Measurements from ENCODE around the gene NFIX. TPM values are rescaled to one million over a fixed set of nuclear protein-coding genes. Genes with fewer than 3 reads are reported as not detected.

The NFIX gene
- total RNA-seq, 2 experiments from 2014 or later: 0.40 to 1.4 TPM

GRCh38 chr19:13050274-13050673, 55.0 kb downstream of the NFIX start:
- H3K36me3 Mint-ChIP-seq (ENCODE audit: low read depth): no peaks in the 10 kb centered on the region
- H3K27me3 Mint-ChIP-seq (ENCODE audit: low read depth): peaks cover 16% of the 10 kb centered on the region
- DNase-seq: no peak
- ATAC-seq: no peak
- no peaks in the 10 kb centered on the region for H3K9me3 Mint-ChIP-seq (ENCODE audit: insufficient read depth)
- CTCF ChIA-PET: interaction anchor here (1.8 to 4.4 kb wide), 3 partner anchors 11 to 73 kb away, joined by 5 to 21 read pairs (median 11); no protein-coding TSS in a partner anchor
- POLR2A ChIA-PET: no interaction called here
- no peak overlapping the region for H3K27ac Mint-ChIP-seq
- peaks cover 7% of the 10 kb centered on the region for H3K4me1 Mint-ChIP-seq (ENCODE audit: low read depth)
- H3K4me3 Mint-ChIP-seq: no peak overlapping the region

- no peaks in the 10 kb centered on the region for H3K9me3 Mint-ChIP-seq (ENCODE audit: insufficient read depth)
- DNase-seq (no peak), ATAC-seq (peak; percentile 57)
- CTCF ChIA-PET: interaction anchor here (1.8 to 4.4 kb wide), 4 partner anchors 10 to 86 kb away, joined by 5 to 21 read pairs (median 9); no protein-coding TSS in a partner anchor
- H3K4me3 Mint-ChIP-seq: no peak overlapping the region
- H3K27ac Mint-ChIP-seq: no peak overlapping the region
- H3K4me1 Mint-ChIP-seq (ENCODE audit: low read depth): peaks cover 7% of the 10 kb centered on the region
- POLR2A ChIA-PET: no interaction called here
- H3K36me3 Mint-ChIP-seq (ENCODE audit: low read depth): no peaks in the 10 kb centered on the region
- peaks cover 13% of the 10 kb centered on the region for H3K27me3 Mint-ChIP-seq (ENCODE audit: low read depth)
Observed at GRCh38 chr19:13051557-13052165, 56.4 kb downstream of the NFIX start.

- H3K27ac Mint-ChIP-seq: no peak overlapping the region
- no peak for DNase-seq
- POLR2A ChIA-PET: no interaction called here
- no peak for ATAC-seq
- CTCF ChIA-PET: interaction anchor here (1.8 to 4.4 kb wide), 5 partner anchors 9 to 87 kb away, joined by 5 to 21 read pairs (median 7); no protein-coding TSS in a partner anchor
- H3K27me3 Mint-ChIP-seq (ENCODE audit: low read depth): peaks cover 13% of the 10 kb centered on the region
- peaks cover 7% of the 10 kb centered on the region for H3K4me1 Mint-ChIP-seq (ENCODE audit: low read depth)
- no peak overlapping the region for H3K4me3 Mint-ChIP-seq
- H3K9me3 Mint-ChIP-seq (ENCODE audit: insufficient read depth): no peaks in the 10 kb centered on the region
- no peaks in the 10 kb centered on the region for H3K36me3 Mint-ChIP-seq (ENCODE audit: low read depth)
Observed at GRCh38 chr19:13052447-13053175, 57.3 kb downstream of the NFIX start.

GRCh38 chr19:13053238-13053637, 58.0 kb downstream of the NFIX start:
- DNase-seq (no peak), ATAC-seq (no peak)
- H3K27me3 Mint-ChIP-seq (ENCODE audit: low read depth): peaks cover 13% of the 10 kb centered on the region
- POLR2A ChIA-PET: interaction anchor here (1.0 to 1.3 kb wide), 2 partner anchors 9 to 21 kb away, joined by 3 to 7 read pairs; no protein-coding TSS in a partner anchor
- CTCF ChIA-PET: interaction anchor here (2.2 to 2.5 kb wide), 2 partner anchors 23 to 88 kb away, joined by 6 to 10 read pairs; no protein-coding TSS in a partner anchor
- no peak overlapping the region for H3K4me3 Mint-ChIP-seq
- H3K36me3 Mint-ChIP-seq (ENCODE audit: low read depth): no peaks in the 10 kb centered on the region
- no peaks in the 10 kb centered on the region for H3K9me3 Mint-ChIP-seq (ENCODE audit: insufficient read depth)
- peaks cover 7% of the 10 kb centered on the region for H3K4me1 Mint-ChIP-seq (ENCODE audit: low read depth)
- H3K27ac Mint-ChIP-seq: no peak overlapping the region

GRCh38 chr19:13053761-13054625, 58.7 kb downstream of the NFIX start:
- ATAC-seq (no peak), DNase-seq (no peak)
- Mint-ChIP-seq H3K36me3 (ENCODE audit: low read depth) (no peaks in the 10 kb centered on the region), H3K9me3 (ENCODE audit: insufficient read depth) (no peaks in the 10 kb centered on the region), H3K27me3 (ENCODE audit: low read depth) (peaks cover 18% of the 10 kb centered on the region), H3K4me1 (ENCODE audit: low read depth) (peaks cover 7% of the 10 kb centered on the region), H3K27ac (no peak overlapping the region), H3K4me3 (no peak overlapping the region)
- CTCF ChIA-PET: interaction anchor here (0.7 to 3.1 kb wide), 4 partner anchors 20 to 89 kb away, joined by 3 to 11 read pairs (median 8); no protein-coding TSS in a partner anchor
- POLR2A ChIA-PET: interaction anchor here (1.0 to 1.3 kb wide), 2 partner anchors 10 to 20 kb away, joined by 3 to 7 read pairs; no protein-coding TSS in a partner anchor

GRCh38 chr19:13054626-13055212, 59.4 kb downstream of the NFIX start:
- H3K4me1 Mint-ChIP-seq (ENCODE audit: low read depth): peaks cover 7% of the 10 kb centered on the region
- CTCF ChIA-PET: interaction anchor here (2.5 to 3.1 kb wide), 2 partner anchors 21 to 89 kb away, joined by 10 to 11 read pairs; no protein-coding TSS in a partner anchor

GRCh38 chr19:13055213-13056051, 60.2 kb downstream of the NFIX start:
- Mint-ChIP-seq H3K36me3 (ENCODE audit: low read depth) (no peaks in the 10 kb centered on the region), H3K4me3 (no peak overlapping the region), H3K4me1 (ENCODE audit: low read depth) (peaks cover 7% of the 10 kb centered on the region), H3K27ac (no peak overlapping the region), H3K27me3 (ENCODE audit: low read depth) (peaks cover 18% of the 10 kb centered on the region), H3K9me3 (ENCODE audit: insufficient read depth) (no peaks in the 10 kb centered on the region)
- DNase-seq: no peak
- no peak for ATAC-seq
- ChIA-PET POLR2A (interaction anchor here (0.6 kb wide), 1 partner anchor 170 kb away, joined by 3 read pairs; no protein-coding TSS in a partner anchor), CTCF (interaction anchor here (2.5 to 3.1 kb wide), 2 partner anchors 22 to 90 kb away, joined by 10 to 11 read pairs; no protein-coding TSS in a partner anchor)

More at GRCh38 chr19:13054626-13055212, 59.4 kb downstream of the NFIX start:
- Mint-ChIP-seq H3K27me3 (ENCODE audit: low read depth) (peaks cover 18% of the 10 kb centered on the region), H3K9me3 (ENCODE audit: insufficient read depth) (no peaks in the 10 kb centered on the region), H3K27ac (no peak overlapping the region), H3K4me3 (no peak overlapping the region), H3K36me3 (ENCODE audit: low read depth) (no peaks in the 10 kb centered on the region)
- no peak for DNase-seq
- POLR2A ChIA-PET: interaction anchor here (0.6 to 1.3 kb wide), 3 partner anchors 10 to 169 kb away, joined by 3 to 7 read pairs (median 3); no protein-coding TSS in a partner anchor
- no peak for ATAC-seq

- H3K9me3 Mint-ChIP-seq (ENCODE audit: insufficient read depth): no peaks in the 10 kb centered on the region
- CTCF ChIA-PET: interaction anchor here (0.7 to 3.8 kb wide), 4 partner anchors 10 to 79 kb away, joined by 3 to 21 read pairs (median 7); no protein-coding TSS in a partner anchor
- H3K4me1 Mint-ChIP-seq (ENCODE audit: low read depth): peaks cover 12% of the 10 kb centered on the region
- POLR2A ChIA-PET: no interaction called here
- DNase-seq (no peak), ATAC-seq (no peak)
- H3K27me3 Mint-ChIP-seq (ENCODE audit: low read depth): peaks cover 20% of the 10 kb centered on the region
- H3K4me3 Mint-ChIP-seq: no peak overlapping the region
- H3K27ac Mint-ChIP-seq: no peak overlapping the region
- no peaks in the 10 kb centered on the region for H3K36me3 Mint-ChIP-seq (ENCODE audit: low read depth)
Observed at GRCh38 chr19:13056052-13056660, 60.9 kb downstream of the NFIX start.

GRCh38 chr19:13057147-13057572, 61.9 kb downstream of the NFIX start:
- H3K27me3 Mint-ChIP-seq (ENCODE audit: low read depth): peaks cover 19% of the 10 kb centered on the region
- ChIA-PET CTCF (interaction anchor here (1.2 to 3.8 kb wide), 3 partner anchors 13 to 80 kb away, joined by 3 to 21 read pairs (median 8); no protein-coding TSS in a partner anchor), POLR2A (no interaction called here)
- DNase-seq: no peak
- no peaks in the 10 kb centered on the region for H3K36me3 Mint-ChIP-seq (ENCODE audit: low read depth)
- peaks cover 9% of the 10 kb centered on the region for H3K4me1 Mint-ChIP-seq (ENCODE audit: low read depth)
- H3K27ac Mint-ChIP-seq: no peak overlapping the region
- no peaks in the 10 kb centered on the region for H3K9me3 Mint-ChIP-seq (ENCODE audit: insufficient read depth)
- no peak overlapping the region for H3K4me3 Mint-ChIP-seq
- no peak for ATAC-seq

GRCh38 chr19:13057744-13058143, 62.5 kb downstream of the NFIX start:
- peaks cover 19% of the 10 kb centered on the region for H3K27me3 Mint-ChIP-seq (ENCODE audit: low read depth)
- H3K27ac Mint-ChIP-seq: no peak overlapping the region
- ChIA-PET POLR2A (no interaction called here), CTCF (interaction anchor here (1.3 to 3.8 kb wide), 3 partner anchors 24 to 92 kb away, joined by 7 to 21 read pairs (median 8); no protein-coding TSS in a partner anchor)
- H3K4me3 Mint-ChIP-seq: no peak overlapping the region
- H3K4me1 Mint-ChIP-seq (ENCODE audit: low read depth): peaks cover 9% of the 10 kb centered on the region
- ATAC-seq (no peak), DNase-seq (no peak)
- no peaks in the 10 kb centered on the region for H3K9me3 Mint-ChIP-seq (ENCODE audit: insufficient read depth)
- H3K36me3 Mint-ChIP-seq (ENCODE audit: low read depth): no peaks in the 10 kb centered on the region

All from activated CD8-positive, alpha-beta T cell treated with anti-CD3 and anti-CD28 coated beads, Interleukin-2, amount 10 ng/mL, durations not matched to agents 7 days and 5 days (primary cell).